ENCODE data around the gene SBF2.

DNA sequence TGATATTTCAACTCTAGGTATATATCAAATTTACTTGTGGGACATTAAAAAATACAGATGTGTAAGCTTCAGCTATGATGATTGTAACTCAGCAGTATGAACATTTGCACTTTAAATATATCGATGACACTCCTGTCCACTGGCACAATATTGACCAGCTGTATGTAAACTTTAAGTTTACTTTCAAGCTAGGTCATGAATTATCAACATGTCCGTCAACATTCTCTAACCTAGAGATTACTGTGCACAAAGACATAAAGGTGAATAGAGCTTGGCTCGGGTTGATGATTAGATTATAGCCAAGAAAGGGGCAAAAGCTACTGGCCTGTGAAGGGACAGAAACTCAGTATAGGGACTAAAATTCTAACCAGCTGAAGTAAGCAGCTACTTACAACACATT, 343.6 kb downstream of the SBF2 start:
- TF ChIP-seq, protein P1, sequence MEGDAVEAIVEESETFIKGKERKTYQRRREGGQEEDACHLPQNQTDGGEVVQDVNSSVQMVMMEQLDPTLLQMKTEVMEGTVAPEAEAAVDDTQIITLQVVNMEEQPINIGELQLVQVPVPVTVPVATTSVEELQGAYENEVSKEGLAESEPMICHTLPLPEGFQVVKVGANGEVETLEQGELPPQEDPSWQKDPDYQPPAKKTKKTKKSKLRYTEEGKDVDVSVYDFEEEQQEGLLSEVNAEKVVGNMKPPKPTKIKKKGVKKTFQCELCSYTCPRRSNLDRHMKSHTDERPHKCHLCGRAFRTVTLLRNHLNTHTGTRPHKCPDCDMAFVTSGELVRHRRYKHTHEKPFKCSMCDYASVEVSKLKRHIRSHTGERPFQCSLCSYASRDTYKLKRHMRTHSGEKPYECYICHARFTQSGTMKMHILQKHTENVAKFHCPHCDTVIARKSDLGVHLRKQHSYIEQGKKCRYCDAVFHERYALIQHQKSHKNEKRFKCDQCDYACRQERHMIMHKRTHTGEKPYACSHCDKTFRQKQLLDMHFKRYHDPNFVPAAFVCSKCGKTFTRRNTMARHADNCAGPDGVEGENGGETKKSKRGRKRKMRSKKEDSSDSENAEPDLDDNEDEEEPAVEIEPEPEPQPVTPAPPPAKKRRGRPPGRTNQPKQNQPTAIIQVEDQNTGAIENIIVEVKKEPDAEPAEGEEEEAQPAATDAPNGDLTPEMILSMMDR (IDR thresholded peaks at IDR 0.05; ENCODE audit: poor library complexity, severe bottlenecking), result no peak
- no peak for TF ChIP-seq TAF1 (IDR thresholded peaks at IDR 0.05; ENCODE audit: low read depth)
- no peak for TF ChIP-seq SMC3 (conservative IDR thresholded peaks at IDR 0.05; ENCODE audit: poor library complexity)
